ENCODE results near the gene TIE1.

Gene TIE1

DNA sequence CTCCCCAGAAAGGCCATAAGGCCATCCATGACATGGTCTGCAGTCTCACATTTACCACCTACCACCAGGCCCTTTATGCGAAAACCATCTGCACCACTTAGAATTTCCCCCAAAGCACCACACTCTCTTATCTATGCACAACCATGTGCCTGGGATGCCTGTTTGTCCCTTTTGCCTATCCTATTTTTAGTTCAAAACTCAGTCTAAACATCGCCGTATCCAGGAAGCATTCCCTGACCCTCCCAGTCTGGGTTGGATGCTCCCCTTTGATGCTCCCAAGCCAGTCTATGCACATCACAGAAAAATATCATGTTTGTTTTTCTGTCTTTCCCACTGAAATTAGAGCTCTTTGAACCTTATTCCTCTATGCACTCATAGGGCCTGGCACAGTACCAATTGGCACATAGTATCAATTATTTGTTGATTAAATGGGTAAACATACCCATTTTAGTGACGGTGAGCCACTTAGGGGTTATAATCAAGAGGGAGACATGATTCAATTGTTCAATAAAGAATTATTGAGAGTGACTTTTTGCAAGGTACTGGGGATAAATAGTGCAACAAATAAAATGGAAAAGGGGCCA, 43.6 kb downstream of the TIE1 start:
- no peak for DNase-seq

DNA sequence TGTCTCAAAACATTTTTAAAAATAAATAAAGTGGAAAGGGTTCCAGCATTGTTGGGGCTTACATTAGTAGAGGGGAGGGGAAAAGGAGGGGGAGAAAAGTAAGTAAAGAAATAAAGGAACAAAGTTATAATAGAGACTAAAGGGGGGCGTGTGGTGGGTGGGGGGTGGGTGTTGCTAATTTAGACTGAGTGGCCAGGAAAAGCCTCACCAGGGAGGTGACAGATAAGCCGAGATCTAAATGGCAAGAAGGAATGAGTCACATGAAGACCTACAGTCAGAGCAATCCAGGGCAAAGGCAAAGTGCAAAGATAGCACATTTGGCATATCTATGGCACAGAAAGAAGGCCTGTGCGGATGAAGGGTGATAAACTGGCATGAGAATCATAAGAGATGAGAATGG, 44.3 kb downstream of the TIE1 start:
- DNase-seq = no peak

DNA sequence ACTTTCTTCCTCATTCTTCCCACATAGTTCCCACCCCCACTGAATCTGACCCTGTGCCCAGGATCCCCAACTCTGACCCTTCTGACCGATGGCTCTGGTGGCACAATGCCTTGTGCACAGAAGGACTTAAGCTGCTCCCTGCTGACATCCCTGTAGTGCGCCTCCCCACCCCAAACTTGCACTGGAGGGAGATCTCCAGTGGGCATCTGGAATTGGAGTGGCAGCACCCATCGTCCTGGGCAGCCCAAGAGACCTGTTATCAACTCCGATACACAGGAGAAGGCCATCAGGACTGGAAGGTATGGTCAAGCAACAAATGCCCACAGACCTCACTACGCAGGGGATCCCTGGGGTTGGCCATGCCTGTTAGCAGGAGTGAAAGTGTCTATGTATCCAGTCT, 45.9 kb downstream of the TIE1 start:
- DNase-seq = no peak

GRCh38 chr1:43348343-43348808, 47.6 kb downstream of the TIE1 start:
- DNase-seq = peak; percentile 88

DNA sequence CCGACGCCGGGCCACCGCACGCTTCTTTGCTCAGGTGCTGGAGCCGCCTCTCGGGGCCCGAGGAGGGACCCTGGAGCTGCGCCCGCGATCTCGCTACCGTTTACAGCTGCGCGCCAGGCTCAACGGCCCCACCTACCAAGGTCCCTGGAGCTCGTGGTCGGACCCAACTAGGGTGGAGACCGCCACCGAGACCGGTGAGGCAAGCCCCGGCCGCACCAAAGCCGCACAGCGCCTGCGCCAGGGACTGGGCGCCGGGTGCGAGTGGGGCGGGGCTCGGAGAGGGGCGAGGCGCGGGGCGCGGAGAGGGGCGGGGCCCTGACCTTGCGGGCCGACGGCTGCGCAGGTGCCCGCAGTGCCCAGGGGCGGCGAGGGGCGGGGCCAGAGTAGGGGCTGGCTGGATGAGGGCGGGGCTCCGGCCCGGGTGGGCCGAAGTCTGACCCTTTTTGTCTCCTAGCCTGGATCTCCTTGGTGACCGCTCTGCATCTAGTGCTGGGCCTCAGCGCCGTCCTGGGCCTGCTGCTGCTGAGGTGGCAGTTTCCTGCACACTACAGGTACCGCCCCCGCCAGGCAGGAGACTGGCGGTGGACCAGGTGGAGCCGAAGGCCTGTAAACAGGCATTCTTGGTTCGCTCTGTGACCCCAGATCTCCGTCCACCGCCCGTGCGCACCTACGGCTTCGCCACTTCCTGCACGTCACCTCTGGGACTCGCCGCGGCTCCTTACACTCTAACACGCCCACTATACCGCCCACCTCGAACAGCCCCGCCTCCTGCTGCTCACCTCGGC, 48.2 kb downstream of the TIE1 start:
- DNase-seq = peak; percentile 93

GRCh38 chr1:43349594-43350306, 49.0 kb downstream of the TIE1 start:
- DNase-seq = no peak

GRCh38 chr1:43350976-43351375, 50.2 kb downstream of the TIE1 start:
- no peak for DNase-seq

GRCh38 chr1:43351421-43352350, 50.9 kb downstream of the TIE1 start:
- DNase-seq = no peak

GRCh38 chr1:43352351-43352705, 51.5 kb downstream of the TIE1 start:
- DNase-seq = no peak

GRCh38 chr1:43352881-43353280, 52.1 kb downstream of the TIE1 start:
- DNase-seq = no peak

DNA sequence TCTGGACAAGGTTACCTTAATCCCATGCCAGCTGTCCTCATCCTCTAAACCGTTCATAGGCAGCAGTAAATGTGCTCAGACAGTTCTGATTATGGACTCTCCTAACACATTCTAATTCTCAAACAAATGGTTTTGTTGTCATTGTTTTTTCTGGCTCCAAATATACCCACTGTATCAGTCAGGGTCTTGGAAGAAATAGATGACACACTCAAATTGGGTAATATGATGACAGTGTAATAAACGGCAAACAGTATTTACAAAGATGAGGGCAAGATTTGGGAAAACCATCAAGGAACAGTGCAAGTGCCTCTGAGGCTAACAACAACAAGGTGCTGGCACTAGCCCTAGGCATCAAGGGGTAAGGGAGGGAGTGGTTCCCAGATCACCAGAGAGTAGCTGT, 53.7 kb downstream of the TIE1 start:
- DNase-seq = no peak

- no peak for DNase-seq
Observed at GRCh38 chr1:43354936-43355335, 54.2 kb downstream of the TIE1 start.

DNA sequence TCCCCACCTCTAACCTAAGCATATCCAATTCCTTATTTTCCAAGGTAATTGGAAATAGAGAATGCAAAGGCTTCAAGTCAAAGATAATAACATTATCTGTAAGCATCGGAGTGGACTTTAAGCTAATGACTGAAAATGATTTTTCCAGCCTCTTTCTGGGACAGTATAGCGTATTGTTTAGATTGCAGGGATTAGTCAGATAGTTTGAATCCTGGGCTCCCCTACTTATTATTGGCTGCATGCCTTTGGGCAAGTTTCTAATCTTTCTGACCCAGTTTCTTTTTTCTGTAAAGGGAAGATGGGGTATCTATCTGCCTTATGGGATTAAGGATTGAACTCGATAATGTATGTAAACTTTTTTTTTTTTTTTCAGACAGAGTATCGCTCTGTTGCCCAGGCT, 56.5 kb downstream of the TIE1 start:
- DNase-seq = no peak

DNA sequence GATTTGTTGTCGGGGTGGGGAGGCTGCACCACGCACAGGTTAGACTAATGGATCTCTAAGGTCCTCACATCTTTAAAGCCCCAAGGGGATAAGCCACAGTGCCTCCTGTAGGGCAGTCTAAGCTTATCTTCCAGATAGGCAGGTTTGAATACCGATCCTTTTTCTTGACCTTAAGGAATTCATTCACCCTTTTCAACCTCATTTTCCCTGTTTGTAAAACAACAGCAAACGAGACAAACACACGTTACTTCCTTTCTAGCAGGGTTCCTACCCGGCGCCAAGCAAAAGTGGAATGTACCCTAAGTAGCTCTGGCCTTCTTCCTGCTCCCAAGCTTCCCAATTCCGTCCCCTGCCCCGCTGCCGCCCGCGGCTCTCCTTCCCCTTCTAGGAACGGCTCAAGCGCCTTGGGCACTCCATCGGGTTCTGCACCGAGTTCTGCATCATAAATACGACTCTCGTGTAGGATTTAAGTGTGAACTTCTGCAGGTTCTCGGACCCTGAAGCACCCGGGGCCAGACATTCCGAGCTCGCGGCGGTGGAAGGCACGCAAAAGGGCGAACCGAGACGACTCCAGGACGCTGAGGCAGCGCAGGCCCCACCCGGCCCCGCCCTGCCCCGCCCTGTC, 57.5 kb downstream of the TIE1 start:
- peak; percentile 79 for DNase-seq

DNA sequence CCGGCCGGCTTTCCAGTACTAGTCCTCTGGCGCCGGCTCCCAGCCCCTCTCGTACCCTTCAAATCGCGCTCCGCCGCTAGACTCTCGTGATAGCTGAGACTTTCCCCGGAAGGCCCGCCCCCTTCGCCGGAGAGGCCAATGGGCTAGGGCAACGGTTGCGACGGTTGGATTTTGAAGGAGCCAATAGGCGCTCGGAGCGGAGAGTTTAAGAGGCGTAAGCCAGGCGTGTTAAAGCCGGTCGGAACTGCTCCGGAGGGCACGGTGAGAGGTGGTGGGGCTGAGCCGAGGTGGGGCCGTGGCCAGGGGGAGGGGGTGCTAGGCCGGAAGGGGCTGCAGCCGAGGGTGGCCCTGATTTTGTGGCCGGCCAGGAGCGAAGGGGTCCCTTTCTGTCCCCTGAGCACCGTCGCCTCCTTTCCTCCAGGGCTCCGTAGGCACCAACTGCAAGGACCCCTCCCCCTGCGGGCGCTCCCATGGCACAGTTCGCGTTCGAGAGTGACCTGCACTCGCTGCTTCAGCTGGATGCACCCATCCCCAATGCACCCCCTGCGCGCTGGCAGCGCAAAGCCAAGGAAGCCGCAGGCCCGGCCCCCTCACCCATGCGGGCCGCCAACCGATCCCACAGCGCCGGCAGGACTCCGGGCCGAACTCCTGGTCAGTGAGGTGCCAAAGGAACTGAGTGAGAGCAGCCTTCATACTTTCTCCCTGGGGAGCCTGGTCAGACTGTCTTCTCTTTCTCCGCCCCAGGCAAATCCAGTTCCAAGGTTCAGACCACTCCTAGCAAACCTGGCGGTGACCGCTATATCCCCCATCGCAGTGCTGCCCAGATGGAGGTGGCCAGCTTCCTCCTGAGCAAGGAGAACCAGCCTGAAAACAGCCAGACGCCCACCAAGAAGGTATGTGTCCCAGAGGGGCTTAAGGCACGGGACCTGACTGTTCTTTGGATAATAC, 58.2 kb downstream of the TIE1 start, which contains the start of gene CDC20:
TSS of gene CDC20 (plus strand) at position 236 of the 948 bp plus-strand sequence. CDS start at position 471, 235 bp downstream.
- peak; percentile 99 for DNase-seq

DNA sequence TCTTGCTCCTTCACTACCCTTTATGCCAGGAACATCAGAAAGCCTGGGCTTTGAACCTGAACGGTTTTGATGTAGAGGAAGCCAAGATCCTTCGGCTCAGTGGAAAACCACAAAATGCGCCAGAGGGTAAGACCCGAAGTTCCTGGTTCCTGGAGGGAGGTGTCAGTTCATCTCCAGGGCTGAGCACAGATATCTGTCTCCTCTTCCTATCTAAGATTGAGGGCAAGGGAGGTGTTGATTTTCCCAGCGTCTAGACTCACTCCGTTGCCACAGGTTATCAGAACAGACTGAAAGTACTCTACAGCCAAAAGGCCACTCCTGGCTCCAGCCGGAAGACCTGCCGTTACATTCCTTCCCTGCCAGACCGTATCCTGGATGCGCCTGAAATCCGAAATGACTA, 58.9 kb downstream of the TIE1 start:
- no peak for DNase-seq

DNA sequence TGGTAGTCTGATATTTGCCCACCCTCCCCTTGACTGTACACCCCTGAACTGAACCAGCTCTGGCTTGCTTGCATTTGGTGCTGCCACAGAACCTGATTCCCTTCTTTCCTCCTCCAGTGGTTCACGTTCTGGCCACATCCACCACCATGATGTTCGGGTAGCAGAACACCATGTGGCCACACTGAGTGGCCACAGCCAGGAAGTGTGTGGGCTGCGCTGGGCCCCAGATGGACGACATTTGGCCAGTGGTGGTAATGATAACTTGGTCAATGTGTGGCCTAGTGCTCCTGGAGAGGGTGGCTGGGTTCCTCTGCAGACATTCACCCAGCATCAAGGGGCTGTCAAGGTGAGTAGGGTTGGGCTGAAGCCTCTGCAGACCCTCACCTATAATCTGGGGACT, 59.8 kb downstream of the TIE1 start:
- DNase-seq = no peak

GRCh38 chr1:43363283-43363934, 62.6 kb downstream of the TIE1 start:
- no peak for DNase-seq

GRCh38 chr1:43363935-43364525, 63.2 kb downstream of the TIE1 start:
- DNase-seq = no peak

DNA sequence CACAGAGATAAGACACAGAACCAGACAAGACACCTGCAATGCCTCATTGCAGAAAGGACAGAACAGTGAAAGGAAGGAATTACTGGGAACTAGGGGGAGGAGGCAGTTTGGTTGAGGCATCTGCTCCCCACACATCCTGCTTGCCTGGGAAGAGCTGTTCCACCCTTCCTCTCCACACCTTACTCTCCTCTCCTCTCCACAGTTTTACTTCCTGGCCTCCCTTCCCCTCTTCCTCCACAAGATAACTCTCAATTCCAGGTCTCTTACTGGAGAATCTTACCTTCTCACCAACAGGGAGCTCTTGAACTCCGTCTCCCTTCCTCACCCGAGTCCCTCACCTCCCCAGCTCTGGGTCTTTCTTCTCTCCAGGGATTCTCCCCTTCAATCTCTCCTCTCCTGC, 64.9 kb downstream of the TIE1 start:
- DNase-seq = no peak
